Motor neuron (in vitro differentiated cells): ENCODE measurements around the gene SNRPB. TPM values are rescaled to one million over a fixed set of nuclear protein-coding genes. Genes with fewer than 3 reads are reported as not detected.
"Not testable (repeated sequence)": the region's sequence is repeated elsewhere in the genome, so short reads cannot be mapped to it uniquely, and the experiment has no call there.

Experiments
- ATAC-seq, 8 experiments: fragments of 200-7000 bp; cut with Tn5 transposase; replicated peaks in 6 of 8; 2 replicates each; pipeline ENCODE4 v1.8.0; 2021; ENCODE audit warnings: mild to moderate bottlenecking in 8 of 8, moderate library complexity in 8 of 8
- H3K27ac ChIP-seq, 2 donors: fragments of 250-450 bp; sonication (Bioruptor Pico); 2 replicates each; pipeline ENCODE4 v1.9.0; 2021; ENCODE audit warnings: antibody characterized with exemption in 2 of 2, mild to moderate bottlenecking in 2 of 2, moderate library complexity in 1 of 2
- H3K4me1 ChIP-seq, 2 donors: fragments of 250-450 bp; sonication (Bioruptor Pico); replicated peaks in 1 of 2; 2 replicates each; pipeline ENCODE4 v1.6.1; 2021; ENCODE audit warnings: antibody characterized with exemption in 2 of 2, mild to moderate bottlenecking in 2 of 2, moderate library complexity in 1 of 2
- H3K4me3 ChIP-seq, 5 donors: fragments of 250-450 bp; sonication (Bioruptor Pico); 2 replicates each; pipeline ENCODE4 v1.9.0; 2021; ENCODE audit warnings: antibody characterized with exemption in 5 of 5, mild to moderate bottlenecking in 5 of 5, moderate library complexity in 4 of 5
- WGBS, 10 experiments: fragments of 450-650 bp; shearing (Covaris generic); methylation state at CpG; one replicate each; pipeline ENCODE4 v1.0.0; 2022; 5-methylcytosine and 5-hydroxymethylcytosine counted together
- in situ Hi-C, 9 experiments: fragments of 400-800 bp; cut with MboI; loops; one replicate each; pipeline ENCODE4 v1.15.0; 2021; ENCODE audit warnings: low sequenced_read_pairs in 9 of 9, low pct_unique_long_range_greater_than_20kb in 2 of 9; ENCODE audit not compliant: unreplicated experiment in 9 of 9
- total RNA-seq, 8 experiments: library from RNA; unstranded; fragments of 300-600 nt; gene quantifications; 2 replicates each; pipeline versions ENCODE4 v1.2.3 to v1.2.4, GENCODE V29; 2022

Gene SNRPB
- total RNA-seq, 8 experiments from 2014 or later, result 80.4 to 299 (median 151) TPM

DNA sequence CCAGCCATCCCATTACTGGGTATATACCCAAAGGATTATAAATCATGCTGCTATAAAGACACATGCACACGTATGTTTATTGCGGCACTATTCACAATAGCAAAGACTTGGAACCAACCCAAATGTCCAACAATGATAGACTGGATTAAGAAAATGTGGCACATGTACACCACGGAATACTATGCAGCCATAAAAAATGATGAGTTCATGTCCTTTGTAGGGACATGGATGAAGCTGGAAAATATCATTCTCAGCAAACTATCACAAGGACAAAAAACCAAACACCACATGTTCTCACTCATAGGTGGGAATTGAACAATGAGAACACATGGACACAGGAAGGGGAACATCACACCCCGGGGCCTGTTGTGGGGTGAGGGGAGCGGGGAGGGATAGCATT is 35.8 kb upstream of the SNRPB start:
- not testable (repeated sequence) for ATAC-seq, H3K27ac ChIP-seq, H3K4me1 ChIP-seq, H3K4me3 ChIP-seq
- no CpG with 5 or more reads among the region's 5 CpGs for WGBS, 10 experiments
- in situ Hi-C loops, result loop anchor here in 2 of 9 experiments (25.0 kb wide), 1 partner anchor 131 kb away; no protein-coding TSS in a partner anchor

DNA sequence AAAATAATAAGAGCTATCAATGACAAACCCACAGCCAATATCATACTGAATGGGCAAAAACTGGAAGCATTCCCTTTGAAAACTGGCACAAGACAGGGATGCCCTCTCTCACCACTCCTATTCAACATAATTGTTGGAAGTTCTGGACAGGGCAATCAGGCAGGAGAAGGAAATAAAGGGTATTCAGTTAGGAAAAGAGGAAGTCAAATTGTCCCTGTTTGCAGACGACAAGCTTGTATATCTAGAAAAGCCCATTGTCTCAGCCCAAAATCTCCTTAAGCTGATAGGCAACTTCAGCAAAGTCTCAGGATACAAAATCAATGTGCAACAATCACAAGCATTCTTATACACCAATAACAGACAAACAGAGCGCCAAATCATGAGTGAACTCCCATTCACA is 34.2 kb upstream of the SNRPB start:
- 80 to 100% (median 97%) methylated on average over 1 to 2 of the region's 2 CpGs; no CpG with 5 or more reads in 6 of the 10 experiments for WGBS, 10 experiments
- H3K4me1 ChIP-seq, H3K27ac ChIP-seq, ATAC-seq, H3K4me3 ChIP-seq: not testable (repeated sequence)
- in situ Hi-C loops, result loop anchor here in 2 of 9 experiments (25.0 kb wide), 1 partner anchor 132 kb away; no protein-coding TSS in a partner anchor

DNA sequence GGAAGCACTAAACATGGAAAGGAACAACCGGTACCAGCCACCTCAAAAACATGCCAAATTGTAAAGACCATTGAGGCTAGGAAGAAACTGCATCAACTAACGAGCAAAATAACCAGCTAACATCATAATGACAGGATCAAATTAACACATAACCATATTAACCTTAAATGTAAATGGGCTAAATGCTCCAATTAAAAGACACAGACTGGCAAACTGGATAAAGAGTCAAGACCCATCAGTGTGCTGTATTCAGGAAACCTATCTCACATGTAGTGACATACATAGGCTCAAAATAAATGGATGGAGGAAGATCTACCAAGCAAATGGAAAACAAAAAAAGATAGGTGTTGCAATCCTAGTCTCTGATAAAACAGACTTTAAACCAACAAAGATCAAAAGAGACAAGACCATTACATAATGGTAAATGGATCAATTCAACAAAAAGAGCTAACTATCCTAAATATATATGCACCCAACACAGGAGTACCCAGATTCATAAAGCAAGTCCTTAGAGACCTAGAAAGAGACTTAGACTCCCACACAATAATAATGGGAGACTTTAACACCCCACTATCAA is 32.3 kb upstream of the SNRPB start:
- in situ Hi-C loops, result loop anchor here in 2 of 9 experiments (25.0 kb wide), 1 partner anchor 134 kb away; no protein-coding TSS in a partner anchor
- not testable (repeated sequence) for ATAC-seq, H3K4me1 ChIP-seq, H3K27ac ChIP-seq, H3K4me3 ChIP-seq
- 100% methylated on average over 1 of the region's 2 CpGs; no CpG with 5 or more reads in 4 of the 10 experiments for WGBS, 10 experiments

DNA sequence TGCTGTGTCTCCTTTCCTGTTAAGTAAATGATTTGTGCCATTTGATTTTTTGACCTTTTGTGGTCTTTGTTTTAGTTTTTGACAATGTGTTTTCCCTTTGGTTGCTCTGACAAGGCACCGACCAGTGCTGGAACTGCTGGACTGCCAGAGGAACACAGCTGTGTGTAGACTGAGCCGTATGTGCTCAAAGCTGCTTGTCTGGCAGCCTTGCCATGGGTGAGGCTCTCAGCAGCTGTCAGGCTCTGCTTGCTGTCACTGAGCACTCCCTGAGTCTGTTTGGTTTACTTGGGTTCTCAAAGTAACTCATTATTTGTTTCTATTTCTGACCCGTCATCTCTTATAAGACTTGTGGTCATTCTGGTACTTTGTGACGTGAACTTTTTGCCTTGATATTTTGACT is 15.1 kb upstream of the SNRPB start:
- Histone ChIP-seq H3K27ac (no peak overlapping the region), H3K4me3 (no peak overlapping the region), H3K4me1 (no peaks in the 10 kb centered on the region)
- peak in 1 of 8 experiments; percentile 68 for ATAC-seq
- in situ Hi-C loops, result no loop called here
- 0 to 100% (median 74%) methylated on average over 1 to 4 of the region's 4 CpGs; no CpG with 5 or more reads in 1 of the 10 experiments for WGBS, 10 experiments

DNA sequence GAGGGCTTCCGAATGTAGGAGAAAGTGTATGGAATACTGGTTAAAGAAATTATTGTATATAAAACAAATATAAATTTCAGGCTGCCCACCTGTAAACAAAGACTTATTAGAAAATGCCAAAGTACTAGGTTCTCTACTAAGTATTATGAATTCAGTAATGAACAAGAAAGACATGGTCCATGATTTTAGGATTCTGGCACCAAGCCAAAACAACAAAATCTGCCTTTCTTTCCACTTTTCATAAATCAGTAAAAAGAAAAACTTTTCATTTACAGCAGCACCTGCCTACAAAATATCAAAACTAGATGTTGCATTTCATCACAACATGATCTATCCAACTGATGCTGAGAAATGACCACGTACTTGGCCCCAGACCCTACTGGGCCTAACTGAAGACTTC is 14.5 kb upstream of the SNRPB start:
- no peak overlapping the region for H3K27ac ChIP-seq
- H3K4me1 ChIP-seq, result no peaks in the 10 kb centered on the region
- H3K4me3 ChIP-seq, result no peak overlapping the region
- 76 to 100% (median 100%) methylated on average over 1 to 2 of the region's 2 CpGs; no CpG with 5 or more reads in 1 of the 10 experiments for WGBS, 10 experiments
- in situ Hi-C loops, result no loop called here
- ATAC-seq, result no peak

DNA sequence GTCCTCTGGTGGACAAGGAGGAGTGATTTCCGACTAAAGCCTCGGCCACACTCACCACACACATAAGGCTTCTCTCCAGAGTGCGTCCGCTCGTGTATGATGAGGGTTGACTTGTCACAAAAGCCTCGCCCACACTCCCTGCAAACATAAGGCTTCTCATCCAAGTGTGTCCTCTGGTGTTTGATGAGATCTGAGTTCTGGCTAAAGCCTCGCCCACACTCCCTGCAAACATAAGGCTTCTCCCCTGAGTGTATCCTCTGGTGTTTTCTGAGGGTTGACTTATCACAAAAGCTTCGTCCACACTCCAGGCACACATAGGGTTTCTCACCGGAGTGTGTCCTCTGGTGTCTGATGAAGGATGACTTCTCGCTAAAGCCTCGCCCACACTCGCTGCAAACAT is 12.9 kb upstream of the SNRPB start:
- Histone ChIP-seq H3K27ac (no peak overlapping the region), H3K4me1 (no peaks in the 10 kb centered on the region), H3K4me3 (no peak overlapping the region)
- in situ Hi-C loops, result no loop called here
- 97 to 100% (median 100%) methylated on average over 1 to 5 of the region's 12 CpGs; no CpG with 5 or more reads in 3 of the 10 experiments for WGBS, 10 experiments
- ATAC-seq, result no peak

DNA sequence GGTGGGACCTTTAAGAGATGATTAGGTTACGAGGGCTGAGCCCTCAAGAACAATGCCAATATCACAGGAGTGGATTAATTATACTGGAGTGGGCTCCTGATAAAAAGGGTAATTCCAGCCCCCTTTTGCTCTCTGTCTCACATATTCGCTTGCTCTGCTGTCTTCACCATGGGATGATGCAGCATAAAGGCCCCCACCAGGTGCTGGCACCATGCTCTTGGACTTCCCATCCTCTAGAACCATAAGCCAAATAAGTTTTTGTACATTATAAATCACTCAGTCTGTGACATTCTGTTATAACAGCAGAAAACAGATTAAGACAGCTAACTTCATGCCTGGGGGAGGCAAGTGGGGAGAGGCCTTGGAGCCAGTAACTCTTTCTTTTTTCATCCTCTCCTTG is 9.8 kb upstream of the SNRPB start:
- no peak for ATAC-seq
- H3K27ac ChIP-seq, result no peak overlapping the region
- in situ Hi-C loops, result no loop called here
- H3K4me1 ChIP-seq, result no peaks in the 10 kb centered on the region
- 90 to 100% (median 100%) methylated on average over 1 to 2 of the region's 2 CpGs; no CpG with 5 or more reads in 2 of the 10 experiments for WGBS, 10 experiments
- no peak overlapping the region for H3K4me3 ChIP-seq

DNA sequence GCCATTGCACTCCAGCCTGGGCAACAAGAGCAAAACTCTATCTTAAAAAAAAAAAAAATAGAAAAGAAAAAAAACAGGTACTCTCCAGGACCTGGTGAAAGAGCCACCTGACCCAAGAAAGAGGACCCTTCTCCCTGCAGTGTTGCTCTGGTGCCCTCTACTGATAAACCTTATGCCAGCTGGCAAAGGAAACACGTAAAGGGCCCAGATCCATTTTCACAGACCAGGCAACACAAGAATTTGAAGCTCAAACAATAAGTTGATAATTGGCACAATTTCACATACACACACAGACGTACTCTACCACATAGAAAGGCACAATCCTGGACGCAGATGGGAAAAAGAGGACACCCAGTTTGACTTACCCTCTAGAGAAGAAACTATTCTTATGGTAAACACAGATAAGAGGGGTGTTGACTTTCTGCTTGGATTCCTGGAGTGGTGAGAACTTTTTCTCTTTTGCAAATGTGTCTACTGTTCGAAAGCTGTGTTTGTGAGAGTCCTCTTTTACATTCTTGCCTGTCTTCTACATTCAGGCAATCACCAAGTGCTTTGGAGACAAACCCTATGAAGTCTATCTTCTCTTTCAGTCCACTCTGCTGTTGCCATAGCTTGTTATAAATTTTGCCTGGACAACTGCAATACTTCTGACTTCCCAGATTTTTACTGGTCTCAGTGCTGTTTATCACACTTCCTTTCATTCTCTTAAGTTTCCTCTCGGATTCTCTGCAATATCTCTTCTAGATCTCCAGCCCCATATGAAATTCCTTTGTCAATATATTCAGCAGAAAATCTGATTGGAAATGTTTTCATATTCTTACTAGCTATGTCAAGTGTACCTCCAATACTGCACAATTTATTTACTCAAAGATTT is 6.4 kb upstream of the SNRPB start:
- WGBS, 10 experiments, result 29 to 94% (median 76%) methylated on average over 1 to 5 of the region's 5 CpGs; no CpG with 5 or more reads in 2 of the 10 experiments
- Histone ChIP-seq H3K4me1 (no peaks in the 10 kb centered on the region), H3K27ac (no peak overlapping the region), H3K4me3 (no peak overlapping the region)
- peak in 1 of 8 experiments; percentile 49 for ATAC-seq
- in situ Hi-C loops, result no loop called here

DNA sequence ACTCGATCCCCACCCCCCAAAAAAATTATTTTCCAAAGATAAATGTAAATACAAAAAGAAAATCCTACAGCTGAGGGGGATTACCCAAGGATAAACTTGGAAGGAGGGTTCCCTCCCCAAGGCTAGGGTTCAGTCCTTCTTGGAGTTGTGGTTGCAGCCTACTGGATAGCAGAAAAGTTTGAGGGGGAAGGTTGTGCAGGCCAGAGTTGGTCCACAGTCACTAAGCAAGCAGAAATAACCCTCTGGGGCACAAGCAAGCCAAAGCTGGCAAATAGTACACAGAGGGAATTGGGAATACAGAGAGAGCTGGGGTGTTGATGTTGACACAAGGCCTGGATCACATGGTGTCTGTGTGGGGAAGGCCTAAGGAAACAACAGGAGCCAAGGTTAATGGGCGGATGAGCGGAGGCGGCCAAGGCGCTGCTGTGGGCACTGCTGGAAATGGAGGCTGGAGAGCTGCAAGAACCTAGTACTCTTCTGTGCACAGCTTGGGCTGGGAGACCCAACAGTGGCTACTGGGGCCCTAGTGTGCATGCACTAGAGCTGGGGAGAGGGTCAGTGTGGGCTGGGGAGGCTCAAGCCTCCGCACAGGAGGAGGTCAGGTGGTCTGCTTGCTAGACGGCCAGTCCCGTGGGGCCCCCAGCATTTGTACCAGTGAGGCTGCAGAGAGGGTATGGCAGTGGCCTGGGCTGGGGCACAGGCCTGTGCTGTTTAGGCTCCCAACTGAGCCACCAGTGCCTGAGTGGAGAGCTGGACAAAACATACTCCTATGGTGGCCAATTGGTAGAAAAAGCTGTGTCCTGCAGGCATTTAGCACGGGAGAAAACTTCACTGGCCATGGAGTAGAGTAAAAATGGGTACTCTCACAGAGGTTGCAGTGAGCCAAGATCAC is 5.5 kb upstream of the SNRPB start:
- peaks cover 3 to 5% of the 10 kb centered on the region in 2 donors for H3K4me1 ChIP-seq
- 89 to 100% (median 98%) methylated on average over 1 to 7 of the region's 9 CpGs; no CpG with 5 or more reads in 3 of the 10 experiments for WGBS, 10 experiments
- peak in 3 of 8 experiments; percentile 35 to 71 (median 46) for ATAC-seq
- no peak overlapping the region for H3K27ac ChIP-seq
- in situ Hi-C loops, result no loop called here
- no peak overlapping the region for H3K4me3 ChIP-seq

DNA sequence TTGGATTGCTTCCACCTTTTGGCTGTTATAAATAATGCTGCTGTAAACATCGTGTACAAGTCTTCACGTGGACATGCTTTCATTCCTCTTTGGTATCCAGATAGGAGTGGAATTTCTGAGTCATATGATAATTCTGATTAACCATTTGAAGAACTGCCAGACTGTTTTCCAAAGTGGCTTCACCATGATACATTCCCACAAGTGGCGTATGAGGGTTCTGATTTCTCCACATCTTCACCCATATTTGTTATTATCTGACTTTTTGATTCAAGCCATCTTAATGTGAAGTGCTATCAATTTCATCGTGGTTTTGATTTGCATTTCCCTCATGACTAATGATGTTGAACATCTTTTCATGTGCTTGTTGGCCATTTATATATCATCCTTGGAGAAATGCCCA is 2.9 kb upstream of the SNRPB start:
- WGBS, 10 experiments, result 10 to 100% (median 73%) methylated on average over 2 to 4 of the region's 4 CpGs
- Histone ChIP-seq H3K4me3 (no peak overlapping the region), H3K27ac (no peak overlapping the region), H3K4me1 (peaks cover 14% of the 10 kb centered on the region in 2 donors)
- ATAC-seq, result peak in 1 of 8 experiments; percentile 1
- in situ Hi-C loops, result loop anchor here in 6 of 9 experiments (25.0 kb wide), 4 partner anchors 261 to 711 kb away; no protein-coding TSS in a partner anchor

DNA sequence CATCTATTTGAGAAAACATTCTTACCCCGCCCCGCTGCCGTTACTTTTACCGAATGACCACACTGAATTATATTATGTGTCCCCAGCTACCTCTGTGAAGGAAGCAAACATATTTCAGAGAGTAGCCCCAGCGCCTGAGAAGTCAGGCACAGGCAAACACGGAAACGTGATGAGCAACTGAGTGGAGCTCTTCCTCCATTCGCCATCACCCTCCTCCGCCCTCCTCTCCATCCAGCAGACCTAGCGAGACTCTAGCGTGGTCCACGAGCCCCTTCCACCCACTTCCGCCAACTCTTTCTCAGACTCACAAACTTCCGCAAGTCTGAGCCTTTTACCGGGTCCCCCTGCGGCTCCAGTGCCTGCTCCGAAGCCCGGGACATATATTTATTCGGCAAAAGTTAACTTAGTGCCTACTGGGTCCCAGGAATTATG is 582 bp downstream of the SNRPB start:
- 0 to 2% (median 0%) methylated on average over 1 to 17 of the region's 19 CpGs; no CpG with 5 or more reads in 2 of the 10 experiments for WGBS, 10 experiments
- Histone ChIP-seq H3K4me1 (peaks cover 15 to 17% of the 10 kb centered on the region in 2 donors), H3K27ac (peak overlapping the region; percentile 55 to 90), H3K4me3 (peak overlapping the region; percentile 49 to 80 (median 77))
- in situ Hi-C loops, result loop anchor here in 6 of 9 experiments (25.0 kb wide), 4 partner anchors 258 to 708 kb away; no protein-coding TSS in a partner anchor
- peak in 5 of 8 experiments; percentile 1 to 17 (median 7) for ATAC-seq
